Measurements from ENCODE around the gene MPHOSPH9.

Gene MPHOSPH9

DNA sequence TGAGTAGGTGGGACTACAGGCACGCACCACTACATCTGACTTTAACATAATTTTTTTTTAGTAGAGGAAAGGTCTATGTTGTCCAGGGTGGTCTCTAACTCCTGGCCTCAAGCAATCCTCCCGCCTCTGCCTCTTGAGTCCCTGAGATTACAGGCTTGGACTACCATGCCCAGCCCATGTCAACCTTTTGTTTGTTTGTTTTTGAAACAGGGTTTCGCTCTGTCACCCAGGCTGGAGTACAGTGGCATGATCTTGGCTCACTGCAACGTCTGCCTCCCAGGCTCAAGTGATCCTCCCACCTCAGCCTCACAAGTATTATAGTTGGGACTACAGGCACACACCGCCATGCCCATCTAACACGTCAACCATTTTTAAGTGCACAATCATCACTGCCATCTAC, 111.3 kb downstream of the MPHOSPH9 start:
- no peak for DNase-seq

DNA sequence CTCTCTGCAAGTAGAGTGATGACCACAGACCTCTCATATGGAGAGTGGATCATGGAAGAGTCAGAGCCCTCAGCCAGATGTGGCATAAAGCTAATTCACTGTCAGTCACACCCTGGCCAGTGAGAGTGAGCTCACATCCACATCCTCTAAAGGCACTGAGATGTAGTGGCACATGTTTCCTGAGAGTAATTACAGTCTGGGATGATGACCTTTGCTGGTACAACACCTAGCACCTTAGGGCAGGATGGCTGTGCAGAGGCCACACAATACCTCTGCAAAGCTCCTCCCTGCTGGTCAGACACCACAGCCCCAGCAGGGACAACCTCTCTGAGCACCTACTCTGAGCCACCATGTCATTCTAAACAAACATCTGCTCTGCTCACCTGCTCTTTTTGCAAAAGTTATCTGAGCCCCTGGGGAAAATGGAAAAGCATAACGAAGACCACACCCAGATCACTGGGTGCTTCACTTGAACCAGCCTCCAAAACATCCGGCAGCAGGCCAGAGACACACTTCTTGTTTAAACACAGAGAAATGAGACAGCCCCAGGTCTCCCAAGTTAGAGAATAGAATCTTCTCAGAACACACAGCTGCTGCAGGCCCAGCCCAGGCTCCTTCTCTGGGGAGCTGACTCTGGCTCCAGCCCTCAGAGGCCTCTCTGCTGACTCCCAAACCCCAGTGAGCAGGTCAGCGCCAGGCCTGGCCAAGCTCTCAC, 112.3 kb downstream of the MPHOSPH9 start:
- DNase-seq, result peak; percentile 48

DNA sequence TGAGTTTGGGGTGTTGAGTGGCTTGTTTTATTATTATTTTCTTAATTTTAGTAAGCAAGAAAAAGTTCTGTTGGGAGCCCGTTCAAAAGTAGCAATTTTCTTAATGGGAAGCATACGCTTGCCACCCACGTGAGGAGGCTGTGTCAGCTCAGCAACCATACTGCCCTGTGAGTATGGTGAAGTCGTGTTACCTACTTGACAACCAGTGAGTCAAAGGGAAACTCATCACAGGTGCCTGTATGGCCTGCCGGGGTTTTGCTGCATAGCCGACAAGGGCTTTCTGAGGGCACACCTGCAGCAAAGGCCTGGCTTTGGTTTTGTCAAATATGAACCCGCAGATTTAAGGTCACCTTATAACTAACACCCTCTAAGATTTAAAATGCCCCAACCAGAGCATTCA, 113.1 kb downstream of the MPHOSPH9 start:
- DNase-seq, result no peak

DNA sequence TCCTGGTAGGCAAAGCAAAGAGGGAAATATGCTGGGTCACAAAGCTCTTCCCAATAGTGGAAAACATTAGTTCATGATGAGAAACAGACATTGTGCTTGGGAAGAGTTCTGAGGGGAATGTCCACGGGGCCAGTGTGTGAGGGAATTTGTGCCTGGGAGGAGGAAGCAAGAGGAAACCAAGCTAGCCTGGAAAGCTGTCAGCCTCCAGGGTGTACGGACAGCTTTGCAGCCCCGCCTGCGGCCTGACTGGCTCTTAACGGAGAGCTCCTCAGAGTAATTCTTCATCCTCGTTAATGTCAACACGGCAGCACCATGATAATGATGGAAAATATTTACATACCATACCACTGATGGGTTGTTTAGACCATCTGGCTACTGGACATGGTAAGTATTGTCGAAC, 114.4 kb downstream of the MPHOSPH9 start:
- peak; percentile 61 for DNase-seq

DNA sequence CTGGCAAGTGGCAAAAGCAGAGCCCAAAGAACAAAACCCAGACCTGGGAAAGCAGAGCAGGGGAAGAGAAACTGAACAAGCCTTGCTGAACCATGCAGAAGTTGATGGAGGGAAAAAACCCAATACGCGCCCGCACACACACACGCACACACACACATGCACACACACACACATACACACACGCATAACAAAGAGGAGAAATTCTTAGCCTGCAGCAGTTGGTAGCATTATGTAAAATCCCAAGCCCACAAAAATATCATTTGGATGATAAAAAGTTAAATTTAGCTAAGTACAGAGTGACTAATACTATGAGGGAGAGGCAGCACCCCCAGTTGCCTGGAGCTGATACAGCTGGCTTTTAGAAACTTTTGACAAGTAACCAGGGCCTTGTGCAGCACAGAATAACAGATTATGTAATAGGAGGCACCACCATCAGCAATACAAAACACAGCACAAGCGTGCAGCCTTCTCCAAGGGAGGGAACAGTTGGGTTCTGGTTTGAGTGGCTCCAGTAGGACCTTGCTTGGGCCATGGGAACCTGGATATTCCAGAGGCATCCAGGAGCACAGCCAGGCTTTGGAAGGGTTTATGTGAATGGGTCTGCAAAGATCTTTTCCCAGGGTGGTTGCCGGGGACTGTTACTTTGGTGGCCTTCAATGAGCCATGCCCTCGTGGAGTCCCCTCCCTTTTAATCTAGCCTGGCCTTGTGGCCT, 117.4 kb downstream of the MPHOSPH9 start:
- no peak for DNase-seq

DNA sequence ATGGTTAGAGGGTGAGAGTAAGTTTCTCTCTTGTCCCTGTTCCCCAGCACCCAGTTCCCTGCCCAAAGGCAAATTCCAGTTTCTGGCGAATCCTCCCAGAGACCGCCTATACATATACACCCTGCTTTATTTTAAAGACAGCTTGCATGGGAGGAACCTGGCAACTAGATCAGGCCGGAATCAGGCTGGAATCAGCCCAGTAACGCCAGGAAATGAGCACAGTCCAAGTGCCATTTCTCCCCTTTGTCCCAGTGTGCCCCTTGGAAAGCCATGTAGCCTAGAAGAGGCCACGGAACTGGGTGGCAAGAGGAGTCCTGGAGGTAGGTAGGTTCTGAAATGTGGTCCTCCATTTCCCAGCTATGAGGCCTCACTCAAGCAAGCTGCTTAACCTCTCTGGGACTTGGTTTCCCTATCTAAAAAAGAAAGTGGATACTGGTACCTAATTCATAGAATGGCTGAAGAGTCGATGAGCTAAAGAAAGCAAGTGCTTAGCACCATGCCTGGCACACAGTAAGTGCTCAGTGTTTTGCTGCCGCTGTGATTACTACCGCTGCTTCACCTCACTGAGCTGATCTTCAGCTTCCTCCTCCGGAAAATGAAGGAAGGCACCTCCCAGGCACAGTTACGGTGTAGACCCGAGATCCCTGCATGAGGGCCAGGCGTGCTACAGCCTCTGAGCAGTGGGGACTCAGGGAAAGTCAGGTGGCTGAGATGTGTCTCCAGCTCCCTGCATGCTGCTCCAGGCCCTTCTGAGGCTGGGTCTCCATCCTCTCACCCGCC, 118.4 kb downstream of the MPHOSPH9 start:
- DNase-seq, result no peak

DNA sequence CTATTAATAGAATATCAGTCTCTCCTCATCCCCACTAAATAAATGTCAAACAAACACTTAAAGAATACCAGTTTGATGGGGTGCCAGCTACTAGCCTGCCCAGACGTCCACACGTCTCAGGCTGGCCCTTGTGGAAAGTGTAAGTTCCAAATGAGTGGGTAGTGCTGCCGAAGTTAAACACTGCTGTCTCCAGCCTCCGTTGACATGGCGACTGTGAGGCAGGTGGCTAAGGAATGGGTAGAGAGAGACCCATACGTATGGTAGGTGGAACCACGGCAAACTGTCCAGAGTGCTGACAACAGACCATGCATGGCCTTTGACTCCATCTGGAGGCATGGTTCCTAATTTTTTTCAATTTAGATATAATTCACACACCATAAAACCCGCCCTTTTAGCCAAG, 119.9 kb downstream of the MPHOSPH9 start:
- peak; percentile 27 for DNase-seq

DNA sequence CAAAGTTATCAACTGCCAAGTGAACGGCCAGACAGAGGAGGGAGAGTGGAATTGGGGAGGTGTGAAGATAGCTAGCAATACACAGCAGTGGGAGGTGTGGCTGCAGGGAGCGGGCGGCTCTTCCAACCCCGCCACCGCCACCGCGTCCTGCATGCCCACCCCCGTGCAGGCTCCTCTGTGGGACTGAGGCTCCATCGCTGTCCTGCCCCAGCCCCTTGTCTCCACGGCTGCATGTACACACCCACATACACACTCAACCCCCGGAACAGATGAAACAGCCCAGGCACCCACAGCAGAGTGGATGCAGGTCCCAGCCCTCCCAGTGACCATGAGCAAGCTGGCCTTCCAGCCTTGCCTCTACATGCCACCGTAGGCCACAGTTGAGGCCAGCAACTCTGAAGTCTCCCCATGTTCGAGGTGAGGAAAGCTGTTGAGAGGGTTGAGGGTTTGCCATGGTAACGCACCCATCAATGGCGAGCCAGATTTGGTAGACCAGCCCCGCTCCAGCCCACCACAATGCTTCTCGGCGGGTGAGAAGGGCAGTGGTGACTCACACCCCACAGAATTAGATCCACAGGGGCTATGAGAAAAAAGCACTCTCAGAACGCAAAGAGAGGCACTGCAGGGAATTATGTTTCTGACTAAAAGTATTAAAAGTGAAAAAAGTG, 121.3 kb downstream of the MPHOSPH9 start:
- DNase-seq, result no peak

DNA sequence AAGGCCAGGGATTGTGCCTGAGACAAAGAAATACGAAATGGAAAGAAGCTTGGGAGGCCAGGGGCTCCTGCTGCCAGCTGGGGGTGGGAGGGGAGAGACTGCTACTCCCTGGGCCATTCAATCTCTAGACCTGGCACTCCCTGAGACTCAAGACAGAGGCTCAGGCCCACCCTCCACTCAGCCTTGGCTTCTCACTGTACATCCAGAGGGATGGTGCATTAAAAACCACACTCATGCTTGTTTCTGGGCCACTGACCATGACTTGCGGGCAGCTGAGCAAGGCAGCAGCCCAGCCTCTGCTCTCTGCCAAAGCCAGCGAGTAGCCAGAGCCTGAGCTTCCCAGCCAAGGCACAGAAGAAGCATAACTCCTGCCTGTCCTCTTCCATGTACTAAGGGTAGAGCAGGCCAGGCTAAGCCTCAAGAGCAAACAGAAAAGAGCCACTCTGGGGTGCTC, 123.6 kb downstream of the MPHOSPH9 start:
- no peak for DNase-seq

DNA sequence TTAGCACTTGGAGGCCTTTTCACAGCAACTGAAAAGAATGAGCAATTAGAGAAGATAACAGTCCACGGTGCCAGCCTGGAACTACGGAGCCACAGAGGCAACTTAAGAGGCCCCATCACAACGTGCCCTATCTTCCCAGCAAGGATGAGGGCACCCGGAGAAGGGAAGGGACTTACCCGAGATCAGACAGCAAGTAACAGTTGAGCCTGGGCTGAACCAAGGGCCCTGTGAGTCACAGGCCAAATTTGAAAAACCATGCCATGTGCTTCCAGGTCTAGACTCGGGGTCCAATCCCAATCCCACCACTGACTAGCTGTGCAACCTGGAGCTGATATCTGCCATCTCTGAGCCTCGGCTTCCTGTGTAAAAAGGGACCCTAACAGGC, 124.3 kb downstream of the MPHOSPH9 start:
- DNase-seq, result no peak

DNA sequence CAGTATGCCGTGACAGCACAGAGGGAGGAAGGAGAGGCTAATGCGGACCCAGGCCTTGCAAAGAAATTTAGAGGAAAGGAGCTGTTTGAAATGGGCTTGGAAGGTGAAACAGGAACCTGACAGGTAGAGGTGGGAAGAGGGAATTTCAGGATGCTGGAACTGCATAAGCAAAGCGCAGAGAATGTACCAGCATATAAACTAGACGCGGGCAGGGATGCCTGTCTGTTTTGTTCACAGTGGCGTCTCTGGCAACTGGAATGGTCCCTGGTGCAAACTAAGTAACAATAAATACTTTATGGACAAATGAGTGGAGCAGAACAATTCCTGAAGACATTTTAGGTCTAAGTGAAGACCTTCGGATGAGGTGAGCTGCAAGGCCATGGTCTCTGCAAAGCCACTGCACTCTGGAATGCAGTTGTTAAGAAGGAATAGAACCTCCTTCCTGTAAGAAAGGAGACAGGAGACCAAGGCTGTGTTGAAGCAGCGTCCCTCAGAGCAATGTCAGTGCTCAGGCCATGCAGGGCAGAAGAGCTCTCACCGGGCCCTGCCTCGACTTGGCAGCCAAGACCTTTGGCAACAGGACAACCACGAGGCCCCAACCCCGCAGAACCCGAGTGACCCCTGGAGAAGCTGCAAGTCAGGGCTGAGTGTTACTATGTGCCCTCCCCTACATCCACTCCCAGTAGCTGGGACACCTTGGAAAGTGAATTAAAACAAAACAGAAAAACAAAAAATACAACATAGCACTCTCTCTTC, 124.8 kb downstream of the MPHOSPH9 start:
- DNase-seq, result no peak

DNA sequence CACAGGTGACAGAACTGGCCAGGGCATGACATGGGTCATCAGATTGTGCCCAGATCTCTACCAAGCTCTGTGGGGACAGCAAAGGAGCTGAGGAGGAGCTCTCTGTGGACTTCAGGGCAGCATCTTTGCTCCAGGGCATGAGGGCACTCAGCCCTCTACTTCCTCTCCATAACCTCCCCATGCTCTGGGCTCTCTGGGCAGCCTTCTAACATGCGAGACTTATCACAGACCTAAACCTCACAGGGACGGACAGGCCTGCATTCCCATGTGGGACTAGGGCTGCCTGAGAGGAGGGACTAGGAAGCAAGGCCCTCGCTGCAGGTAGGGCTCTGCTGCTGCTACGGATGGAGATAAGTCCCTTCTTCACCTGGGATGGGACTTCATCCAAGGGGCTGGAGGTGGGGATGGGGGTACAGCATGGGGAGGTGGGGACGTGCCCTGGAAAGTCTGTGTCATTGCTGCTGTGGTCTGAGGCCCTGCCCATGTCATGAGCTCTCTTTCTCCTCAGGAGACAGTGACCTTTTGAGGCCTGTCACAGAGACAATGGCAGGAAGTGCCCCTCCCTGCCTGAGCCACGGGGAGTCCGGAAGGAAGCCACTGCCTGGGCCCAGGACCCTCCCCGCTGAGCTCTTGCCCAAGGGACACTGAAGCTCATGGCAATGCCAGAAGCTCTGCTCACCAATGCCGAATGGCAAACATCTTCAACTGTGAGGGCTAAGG, 126.1 kb downstream of the MPHOSPH9 start:
- no peak for DNase-seq

DNA sequence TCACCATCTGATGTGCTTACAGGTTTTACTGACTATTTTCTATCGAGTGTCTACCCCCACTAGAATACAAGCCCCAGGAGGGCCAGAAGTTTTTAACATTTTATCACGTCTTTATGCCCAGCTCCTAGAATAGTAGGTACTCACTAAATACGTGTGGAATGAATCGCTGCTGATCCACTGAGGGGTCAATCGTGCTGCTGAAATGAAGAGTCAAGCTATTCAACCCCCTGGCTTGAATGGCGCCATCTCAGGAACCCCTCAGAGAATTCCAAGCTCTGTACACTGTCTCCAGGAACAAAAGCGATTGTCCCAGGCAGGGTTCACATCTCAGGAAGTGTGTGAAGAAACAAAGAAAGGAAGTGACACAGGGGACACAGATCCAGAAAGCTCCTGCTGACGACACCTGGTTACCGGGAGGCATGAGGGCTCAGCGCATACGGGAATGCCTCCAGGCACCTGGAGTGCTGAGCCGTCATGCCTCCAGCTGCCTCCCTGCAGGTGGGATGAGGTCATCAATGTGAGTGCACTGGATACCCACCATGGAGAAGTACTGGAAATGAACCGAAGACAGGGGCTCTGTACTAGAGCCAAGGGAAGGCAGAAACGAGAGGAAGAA, 127.6 kb downstream of the MPHOSPH9 start:
- DNase-seq, result peak; percentile 86

DNA sequence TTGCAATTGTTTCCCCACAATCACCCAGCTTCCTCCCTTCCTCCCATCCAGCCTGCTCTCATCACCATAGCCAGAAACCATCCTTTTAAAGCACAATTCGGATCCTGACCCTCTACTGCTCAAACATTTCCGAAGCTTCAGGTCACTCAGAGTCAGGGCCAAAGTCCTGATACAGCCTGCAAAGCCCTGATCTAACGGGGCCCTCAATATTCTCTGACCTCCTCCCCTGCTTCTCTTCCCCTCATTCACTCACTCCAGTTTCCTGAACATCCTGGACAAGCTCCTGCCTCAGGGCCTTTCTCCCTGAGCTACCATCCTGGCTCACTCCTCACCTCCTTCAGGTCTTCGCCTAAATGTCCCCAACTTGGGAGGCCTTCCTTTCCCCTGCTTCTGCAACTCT, 128.1 kb downstream of the MPHOSPH9 start:
- no peak for DNase-seq

Data from NCI-H2029 treated with DMSO at 0.1 percent for 48 hours (cell line).